ENCODE results near the gene GUCY2C. TPM values are rescaled to one million over a fixed set of nuclear protein-coding genes. Genes with fewer than 3 reads are reported as not detected.
A peak's percentile ranks its signal among the peaks of the same experiment; 100 is the strongest.

Gene GUCY2C
- total RNA-seq, 3 donors from 2014 or later, result 33.2 to 94.8 (median 73.8) TPM

DNA sequence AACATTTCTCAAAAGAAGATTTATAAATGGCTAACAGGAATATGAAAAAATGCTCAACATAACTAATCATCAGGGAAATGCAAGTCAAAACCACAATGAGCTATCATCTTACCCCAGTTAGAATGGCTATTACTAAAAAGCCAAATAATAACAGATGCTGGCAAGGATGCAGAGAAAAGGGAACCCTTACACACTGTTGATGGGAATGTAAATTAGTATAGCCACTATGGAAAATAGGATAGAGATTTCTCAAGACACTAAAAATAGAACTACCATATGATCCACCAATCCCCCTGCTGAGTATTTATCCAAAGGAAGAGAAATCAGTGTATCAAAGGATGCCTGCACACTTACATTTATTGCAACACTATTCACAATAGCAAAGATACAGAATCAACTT lies 58.3 kb downstream of the GUCY2C start:
- DNase-seq (no peak), ATAC-seq (no peak)
- TF ChIP-seq, protein P1, sequence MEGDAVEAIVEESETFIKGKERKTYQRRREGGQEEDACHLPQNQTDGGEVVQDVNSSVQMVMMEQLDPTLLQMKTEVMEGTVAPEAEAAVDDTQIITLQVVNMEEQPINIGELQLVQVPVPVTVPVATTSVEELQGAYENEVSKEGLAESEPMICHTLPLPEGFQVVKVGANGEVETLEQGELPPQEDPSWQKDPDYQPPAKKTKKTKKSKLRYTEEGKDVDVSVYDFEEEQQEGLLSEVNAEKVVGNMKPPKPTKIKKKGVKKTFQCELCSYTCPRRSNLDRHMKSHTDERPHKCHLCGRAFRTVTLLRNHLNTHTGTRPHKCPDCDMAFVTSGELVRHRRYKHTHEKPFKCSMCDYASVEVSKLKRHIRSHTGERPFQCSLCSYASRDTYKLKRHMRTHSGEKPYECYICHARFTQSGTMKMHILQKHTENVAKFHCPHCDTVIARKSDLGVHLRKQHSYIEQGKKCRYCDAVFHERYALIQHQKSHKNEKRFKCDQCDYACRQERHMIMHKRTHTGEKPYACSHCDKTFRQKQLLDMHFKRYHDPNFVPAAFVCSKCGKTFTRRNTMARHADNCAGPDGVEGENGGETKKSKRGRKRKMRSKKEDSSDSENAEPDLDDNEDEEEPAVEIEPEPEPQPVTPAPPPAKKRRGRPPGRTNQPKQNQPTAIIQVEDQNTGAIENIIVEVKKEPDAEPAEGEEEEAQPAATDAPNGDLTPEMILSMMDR (IDR thresholded peaks at IDR 0.05), result no peak
- intact Hi-C loops (cut with DNase I, micrococcal nuclease), result loop anchor here in 1 of 2 donors (10.0 kb wide), 1 partner anchor 357 kb away; no protein-coding TSS in a partner anchor
- peaks cover 3% of the 10 kb centered on the region for H3K36me3 ChIP-seq (ENCODE audit: low read depth)
- no peaks in the 10 kb centered on the region for H3K4me1 ChIP-seq (ENCODE audit: low read depth)
- no peak overlapping the region for H3K4me3 ChIP-seq
- H3K9me3 ChIP-seq, result peaks cover 8% of the 10 kb centered on the region

DNA sequence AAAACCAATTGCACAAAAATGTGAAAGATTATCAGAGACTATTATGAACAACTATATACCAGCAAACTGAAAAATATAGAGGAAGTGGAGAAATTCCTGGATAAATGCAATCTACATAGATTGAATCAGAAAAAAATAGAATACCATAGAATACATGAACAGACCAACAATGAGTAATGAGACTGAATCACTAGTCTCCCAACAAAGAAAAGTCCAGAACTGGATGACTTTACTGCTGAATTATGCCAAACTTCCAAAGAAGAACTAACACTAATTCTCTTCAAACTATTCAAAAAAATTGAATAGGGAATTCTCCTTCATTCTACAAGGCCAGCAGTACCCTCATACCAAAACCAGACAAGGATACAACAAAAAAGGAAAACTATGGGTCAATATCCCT lies 60.6 kb downstream of the GUCY2C start:
- TF ChIP-seq, protein P1 (IDR thresholded peaks at IDR 0.05), result no peak
- Histone ChIP-seq H3K36me3 (ENCODE audit: low read depth) (peaks cover 3% of the 10 kb centered on the region), H3K9me3 (peaks cover 8% of the 10 kb centered on the region), H3K4me3 (no peak overlapping the region), H3K4me1 (ENCODE audit: low read depth) (no peaks in the 10 kb centered on the region)
- DNase-seq (no peak), ATAC-seq (no peak)
- intact Hi-C loops (cut with DNase I, micrococcal nuclease), result loop anchor here in 1 of 2 donors (10.0 kb wide), 1 partner anchor 359 kb away; no protein-coding TSS in a partner anchor

DNA sequence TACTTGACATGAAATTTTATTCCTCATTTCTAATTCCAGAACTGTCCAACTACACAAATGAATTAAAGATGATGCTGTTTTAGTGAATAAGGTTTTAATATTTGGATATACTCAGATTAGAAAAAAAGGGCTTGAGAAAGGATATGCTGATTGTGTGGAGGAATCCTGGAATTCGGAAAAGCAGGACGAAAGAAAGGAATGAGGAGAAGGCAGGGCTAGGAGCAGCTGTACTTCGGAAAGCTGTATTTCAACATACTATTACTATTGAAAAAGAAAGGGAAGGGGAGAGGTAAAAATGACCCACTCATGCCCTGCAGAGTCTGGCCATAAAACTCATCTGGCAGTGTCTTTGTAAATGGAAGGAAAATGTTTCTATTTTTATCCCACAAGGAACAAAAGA lies 65.6 kb downstream of the GUCY2C start:
- Histone ChIP-seq H3K4me3 (no peak overlapping the region), H3K9me3 (no peaks in the 10 kb centered on the region), H3K4me1 (ENCODE audit: low read depth) (peaks cover 11% of the 10 kb centered on the region), H3K36me3 (ENCODE audit: low read depth) (no peaks in the 10 kb centered on the region)
- TF ChIP-seq, protein P1 (IDR thresholded peaks at IDR 0.05), result no peak
- no peak for ATAC-seq
- intact Hi-C loops (cut with DNase I, micrococcal nuclease), result loop anchor here in 1 of 2 donors (10.0 kb wide), 1 partner anchor 364 kb away; no protein-coding TSS in a partner anchor
- no peak for DNase-seq

DNA sequence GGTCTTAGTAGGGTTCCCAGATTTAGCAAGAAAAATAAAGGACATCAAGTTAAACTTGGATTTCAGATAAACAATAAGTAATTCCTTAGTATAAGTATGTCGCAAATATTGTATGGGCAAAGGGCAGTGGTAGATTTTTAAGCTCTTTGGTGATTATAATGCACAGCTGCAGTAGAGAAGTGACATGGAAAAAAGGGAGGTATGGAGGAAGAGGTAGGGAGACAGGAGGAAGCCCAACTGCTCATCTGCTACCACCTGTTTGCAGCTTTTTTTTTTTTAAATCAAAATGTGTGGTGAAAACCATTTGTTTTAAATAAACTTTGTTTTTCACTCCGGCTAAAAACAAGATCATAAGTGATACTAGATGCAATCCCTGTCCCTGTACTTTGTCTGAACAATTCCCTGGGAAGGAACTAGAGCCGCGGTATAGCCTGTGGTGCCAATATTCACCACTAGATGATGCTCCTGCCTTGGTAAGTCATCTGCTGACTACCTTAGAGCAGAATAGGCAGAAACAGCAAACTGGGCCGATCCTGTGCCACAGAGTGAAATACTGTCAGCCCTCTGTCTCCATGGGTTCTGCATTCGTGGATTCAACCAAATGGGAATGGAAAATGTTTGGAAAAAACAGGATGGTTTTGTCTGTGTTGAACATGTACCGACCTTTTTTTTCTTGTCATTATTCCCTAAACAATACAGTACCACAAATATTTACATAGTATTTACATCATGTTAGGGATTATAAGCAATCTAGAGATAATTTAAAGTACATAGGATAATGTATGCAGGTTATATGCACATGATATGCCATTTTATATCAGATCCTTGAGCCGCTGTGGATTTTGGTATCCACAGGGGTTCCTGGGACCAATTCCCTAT lies 66.3 kb downstream of the GUCY2C start:
- TF ChIP-seq, protein P1 (IDR thresholded peaks at IDR 0.05), result peak; percentile 84
- peak in 2 of 3 donors; percentile 77 to 93 for DNase-seq
- intact Hi-C loops (cut with DNase I, micrococcal nuclease), result loop anchor here in 1 of 2 donors (10.0 kb wide), 1 partner anchor 365 kb away; no protein-coding TSS in a partner anchor
- Histone ChIP-seq H3K4me1 (ENCODE audit: low read depth) (peaks cover 11% of the 10 kb centered on the region), H3K36me3 (ENCODE audit: low read depth) (no peaks in the 10 kb centered on the region), H3K4me3 (no peak overlapping the region), H3K9me3 (no peaks in the 10 kb centered on the region)
- peak; percentile 100 for ATAC-seq

DNA sequence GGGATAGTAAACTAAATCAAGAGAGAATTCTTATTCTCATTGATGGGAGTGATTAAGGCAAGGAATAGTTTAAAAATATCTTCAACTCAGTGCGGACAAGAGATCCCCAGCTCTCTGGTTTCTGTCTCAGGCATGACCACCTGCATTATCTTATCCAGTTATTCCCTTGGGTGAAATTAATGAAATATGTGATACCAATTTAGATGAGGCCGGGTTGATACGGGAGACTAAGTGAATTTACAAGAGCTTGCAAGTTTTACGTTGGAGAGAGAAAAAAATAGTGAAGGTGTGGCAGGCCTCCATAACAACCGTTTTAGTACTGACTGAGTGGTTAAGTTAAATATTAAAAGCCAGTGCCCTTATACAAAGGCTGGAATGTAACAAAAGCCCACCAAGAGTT lies 67.6 kb downstream of the GUCY2C start:
- ATAC-seq (no peak), DNase-seq (no peak)
- TF ChIP-seq, protein P1 (IDR thresholded peaks at IDR 0.05), result no peak
- Histone ChIP-seq H3K9me3 (no peaks in the 10 kb centered on the region), H3K4me1 (ENCODE audit: low read depth) (peaks cover 11% of the 10 kb centered on the region), H3K36me3 (ENCODE audit: low read depth) (no peaks in the 10 kb centered on the region), H3K4me3 (no peak overlapping the region)
- intact Hi-C loops (cut with DNase I, micrococcal nuclease), result no loop called here

All from mucosa of descending colon (tissue), 3 donors.